ENCODE measurements around the gene SPATA21.
"Not testable (repeated sequence)": the region's sequence is repeated elsewhere in the genome, so short reads cannot be mapped to it uniquely, and the experiment has no call there.

SPATA21 gene

GRCh38 chr1:16385659-16386453 lies 51.4 kb downstream of the SPATA21 start:
- no peak for DNase-seq

DNA sequence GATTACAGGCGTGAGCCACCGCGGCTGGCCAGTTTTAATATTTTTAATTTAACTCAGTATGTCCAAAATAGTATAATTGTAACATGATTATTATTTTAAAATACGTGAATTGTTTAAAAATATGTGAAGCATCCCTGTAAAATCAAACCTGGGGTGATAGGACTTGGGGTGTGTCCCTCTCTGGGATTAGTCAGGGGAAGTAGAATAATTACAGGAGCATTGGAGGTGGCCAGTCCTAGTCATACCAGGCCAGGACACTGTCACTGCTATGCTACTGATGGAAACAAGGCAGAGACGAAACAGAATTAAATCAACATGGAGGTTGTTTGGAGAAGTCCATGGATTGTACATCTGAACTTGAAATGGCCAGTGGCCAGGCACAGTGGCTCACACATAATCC lies 53.3 kb downstream of the SPATA21 start:
- DNase-seq: no peak

DNA sequence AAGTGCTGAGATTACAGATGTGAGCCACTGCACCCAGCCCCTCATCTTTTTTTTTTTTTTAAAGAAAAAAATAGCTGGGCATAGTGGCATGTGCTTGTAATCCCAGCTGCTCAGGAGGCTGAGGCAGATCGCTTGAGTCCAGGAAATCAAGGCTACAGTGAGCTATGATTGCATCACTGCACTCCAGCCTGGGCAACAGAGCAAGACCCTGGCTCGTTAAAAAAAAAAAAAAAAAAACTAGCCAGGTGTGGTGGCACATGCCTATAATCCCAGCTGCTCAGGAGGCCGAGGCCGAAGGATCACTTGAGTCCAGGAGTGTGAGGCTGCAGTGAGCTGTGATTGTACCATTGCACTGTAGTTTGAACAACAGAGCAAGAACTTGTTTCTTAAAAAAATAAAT lies 56.4 kb downstream of the SPATA21 start:
- no peak for DNase-seq

GRCh38 chr1:16378443-16378842 lies 58.8 kb downstream of the SPATA21 start:
- DNase-seq: no peak

DNA sequence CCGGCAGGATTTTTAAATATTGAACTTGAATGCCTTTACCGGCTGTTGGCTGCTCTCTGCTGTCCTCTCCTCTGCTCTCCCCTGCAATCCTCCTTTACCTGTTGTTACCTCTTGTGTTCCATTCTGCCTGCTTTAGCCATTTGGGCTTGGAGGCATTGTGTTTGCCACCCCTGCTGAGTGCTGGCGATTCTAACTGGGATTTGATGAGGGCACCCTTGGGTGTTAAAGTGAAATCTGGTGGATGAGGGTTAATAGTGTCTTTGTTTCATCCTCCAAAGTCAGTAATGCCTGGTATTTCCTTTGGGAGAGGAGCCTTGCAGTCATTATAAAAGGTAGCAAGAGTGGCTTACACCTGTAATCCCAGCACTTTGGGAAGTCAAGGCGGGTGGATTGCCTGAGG lies 60.3 kb downstream of the SPATA21 start:
- no peak for DNase-seq

DNA sequence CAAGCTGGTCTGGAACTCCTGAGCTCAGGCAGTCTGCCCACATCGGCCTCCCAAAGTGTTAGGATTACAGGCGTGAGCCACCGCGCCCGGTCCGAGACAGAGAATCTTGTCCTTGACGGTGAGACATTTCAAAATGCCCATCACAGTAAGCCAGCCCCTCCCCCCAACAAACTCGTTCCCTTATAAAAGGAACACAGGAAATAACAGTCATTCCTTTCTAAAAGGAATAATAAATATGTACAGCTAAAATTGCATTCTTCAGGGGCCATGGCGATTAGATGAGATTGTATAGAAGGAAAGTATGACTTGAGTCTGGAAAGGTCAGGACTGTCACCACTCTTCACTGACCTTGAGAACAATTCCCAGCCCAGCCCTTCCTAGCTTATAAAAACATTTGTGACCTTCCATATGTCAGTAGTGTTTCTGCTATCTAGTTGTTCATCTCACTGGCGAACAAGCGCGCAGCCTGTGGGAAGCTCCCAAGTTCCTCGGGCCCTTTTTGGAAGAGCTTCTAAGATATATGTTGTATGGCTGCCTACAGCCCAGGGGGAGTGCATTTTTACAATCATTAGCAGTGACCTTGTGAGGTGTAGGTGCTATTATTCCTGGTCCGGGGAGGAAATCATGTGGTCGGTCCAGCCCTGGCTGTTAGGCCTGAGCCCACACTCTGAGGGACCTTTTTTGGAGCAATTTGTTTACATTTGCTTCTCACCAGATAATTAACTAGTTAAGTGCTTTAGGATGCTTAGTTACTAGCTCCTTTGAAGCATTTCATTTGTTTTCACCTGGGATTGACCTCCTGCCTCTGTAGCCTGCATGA lies 61.5 kb downstream of the SPATA21 start:
- DNase-seq: no peak

GRCh38 chr1:16374266-16374665 lies 63.0 kb downstream of the SPATA21 start:
- peak in 18 of 51 donors; percentile 4 to 50 (median 17) for DNase-seq

GRCh38 chr1:16372535-16373285 lies 64.5 kb downstream of the SPATA21 start:
- no peak for DNase-seq

GRCh38 chr1:16371725-16372124 lies 65.5 kb downstream of the SPATA21 start:
- DNase-seq: no peak

- no peak for DNase-seq
Observed at GRCh38 chr1:16369821-16370220, 67.4 kb downstream of the SPATA21 start.

DNA sequence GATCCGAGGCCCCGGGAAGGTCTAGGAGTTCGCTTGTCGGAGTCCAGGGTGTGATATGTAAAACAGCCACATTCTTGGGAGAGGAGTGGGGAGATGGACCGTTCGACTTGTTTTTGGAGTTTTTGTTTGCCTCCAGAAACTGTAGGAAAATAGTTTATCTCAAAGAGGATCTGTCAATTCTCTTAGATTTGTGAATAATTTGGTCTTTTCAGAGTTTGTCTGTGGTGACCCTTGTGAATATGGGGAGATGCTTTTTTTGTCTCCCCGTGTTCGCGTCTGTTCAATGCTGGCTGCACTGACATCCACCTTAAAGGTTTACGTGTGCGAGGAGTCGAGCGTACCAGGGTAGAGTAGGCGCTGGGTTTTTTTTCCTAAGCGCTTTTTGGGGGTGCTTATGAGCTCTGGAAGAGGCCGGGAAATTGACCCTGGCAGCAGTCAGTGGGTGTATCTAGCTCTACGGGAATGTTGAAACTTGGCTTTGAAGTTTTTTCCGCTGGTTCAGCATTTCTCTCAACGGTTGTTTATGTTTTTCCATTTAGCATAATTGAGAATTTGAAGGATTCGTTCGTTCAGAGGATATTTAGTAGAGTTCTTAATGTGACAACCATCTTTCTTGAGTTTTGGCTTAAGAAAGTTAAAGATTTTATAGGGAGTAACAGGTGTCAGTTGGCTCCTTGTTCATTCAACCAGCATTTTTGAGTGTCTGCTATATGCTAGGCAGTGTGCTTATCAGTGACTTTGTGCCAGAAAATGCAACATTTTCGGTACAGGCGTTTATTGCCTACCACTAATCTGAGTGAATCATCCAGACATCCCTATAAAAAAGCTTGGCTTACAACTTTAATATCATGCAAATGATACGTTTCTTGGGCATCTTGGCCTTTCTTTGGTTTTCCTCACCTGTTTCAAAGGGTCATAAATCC lies 69.0 kb downstream of the SPATA21 start:
- DNase-seq: no peak

- peak in 49 of 51 donors; percentile 70 to 98 (median 90) for DNase-seq
Observed at GRCh38 chr1:16367258-16367967, 69.8 kb downstream of the SPATA21 start.

DNA sequence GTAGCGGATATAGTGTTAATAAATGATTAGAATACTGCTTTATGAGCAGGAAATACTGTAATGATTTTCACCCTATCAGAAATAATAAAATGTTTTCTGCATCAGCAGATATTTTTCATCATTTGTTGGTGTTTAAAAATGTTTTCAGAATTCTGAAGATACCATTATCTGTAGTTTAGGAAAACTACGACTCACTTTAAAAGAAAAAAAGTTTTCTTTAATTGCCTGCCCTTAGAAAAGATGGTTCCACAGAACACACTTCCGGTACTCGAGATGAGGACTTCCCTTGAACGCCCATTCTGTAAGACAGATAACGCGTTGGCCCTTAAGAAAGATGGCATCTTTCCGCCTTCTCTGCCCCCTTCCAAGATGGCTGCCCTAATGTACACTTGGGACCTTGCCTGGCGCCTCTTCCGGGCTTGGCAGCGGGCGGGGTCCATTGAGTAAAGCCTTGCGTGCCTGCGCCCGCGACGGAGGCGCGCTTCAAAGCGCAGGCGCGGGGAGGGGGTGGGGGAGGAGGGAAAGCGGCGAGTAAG lies 70.4 kb downstream of the SPATA21 start, which contains the start of gene SZRD1:
Gene SZRD1, plus strand, starts transcription at position 521 of the 536 bp plus-strand sequence. CDS start 16 bp downstream, outside the sequence.
- DNase-seq: peak in 46 of 51 donors; percentile 77 to 98 (median 96)

- DNase-seq: not testable (repeated sequence)
Observed at GRCh38 chr1:16365146-16365498, 72.1 kb downstream of the SPATA21 start.

DNA sequence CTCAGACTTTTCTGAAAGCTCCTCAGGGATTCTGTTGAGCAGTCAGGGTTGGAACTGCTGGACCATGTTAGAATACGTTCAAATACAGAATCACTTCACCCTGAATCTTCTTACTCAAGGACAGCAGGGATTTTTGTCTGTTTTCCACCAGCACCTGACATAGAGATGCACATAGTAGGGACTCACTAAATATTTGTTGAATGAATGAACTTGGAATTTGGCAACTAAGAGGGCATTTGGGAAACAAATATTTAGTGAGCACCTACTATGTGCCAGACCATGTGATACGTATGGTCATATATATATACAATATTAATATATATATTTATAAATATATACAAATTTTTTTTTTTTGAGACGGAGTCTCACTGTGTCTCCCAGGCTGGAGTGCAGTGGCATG lies 80.4 kb downstream of the SPATA21 start:
- no peak for DNase-seq

GRCh38 chr1:16354619-16355018 lies 82.6 kb downstream of the SPATA21 start:
- no peak for DNase-seq

DNA sequence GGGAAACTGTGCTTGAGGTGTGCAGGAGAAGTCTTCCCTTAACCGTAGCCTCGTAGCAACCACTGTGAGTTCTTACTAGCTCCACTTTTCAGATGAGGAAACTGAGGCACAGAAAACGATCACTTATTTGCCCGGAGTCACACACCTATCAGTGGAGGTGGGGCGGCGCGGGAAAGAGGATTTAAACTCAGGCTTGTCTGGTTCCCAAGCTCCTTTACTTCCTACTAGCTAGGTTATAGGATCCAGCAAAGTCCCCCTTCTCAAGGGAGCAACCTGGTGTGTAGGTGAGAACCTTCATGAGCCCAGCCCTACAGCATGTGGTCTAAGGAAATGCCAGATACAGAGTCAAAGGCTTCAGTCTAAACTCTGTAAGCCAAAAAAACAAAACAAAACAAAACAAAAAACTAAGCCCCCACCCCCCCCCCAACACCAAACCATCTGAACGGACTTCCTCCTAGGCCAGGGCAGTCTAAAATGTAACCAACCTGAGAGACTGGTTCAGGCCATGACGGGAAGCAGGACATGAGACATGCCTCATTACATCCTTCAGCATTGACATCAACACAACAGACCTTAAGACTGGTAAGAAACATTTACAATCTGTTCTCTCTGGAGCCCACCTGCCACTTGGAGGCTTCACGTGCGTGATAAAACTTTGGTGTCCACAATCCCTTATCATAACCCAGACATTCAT lies 84.2 kb downstream of the SPATA21 start:
- peak in 4 of 51 donors; percentile 20 to 43 (median 31) for DNase-seq

DNA sequence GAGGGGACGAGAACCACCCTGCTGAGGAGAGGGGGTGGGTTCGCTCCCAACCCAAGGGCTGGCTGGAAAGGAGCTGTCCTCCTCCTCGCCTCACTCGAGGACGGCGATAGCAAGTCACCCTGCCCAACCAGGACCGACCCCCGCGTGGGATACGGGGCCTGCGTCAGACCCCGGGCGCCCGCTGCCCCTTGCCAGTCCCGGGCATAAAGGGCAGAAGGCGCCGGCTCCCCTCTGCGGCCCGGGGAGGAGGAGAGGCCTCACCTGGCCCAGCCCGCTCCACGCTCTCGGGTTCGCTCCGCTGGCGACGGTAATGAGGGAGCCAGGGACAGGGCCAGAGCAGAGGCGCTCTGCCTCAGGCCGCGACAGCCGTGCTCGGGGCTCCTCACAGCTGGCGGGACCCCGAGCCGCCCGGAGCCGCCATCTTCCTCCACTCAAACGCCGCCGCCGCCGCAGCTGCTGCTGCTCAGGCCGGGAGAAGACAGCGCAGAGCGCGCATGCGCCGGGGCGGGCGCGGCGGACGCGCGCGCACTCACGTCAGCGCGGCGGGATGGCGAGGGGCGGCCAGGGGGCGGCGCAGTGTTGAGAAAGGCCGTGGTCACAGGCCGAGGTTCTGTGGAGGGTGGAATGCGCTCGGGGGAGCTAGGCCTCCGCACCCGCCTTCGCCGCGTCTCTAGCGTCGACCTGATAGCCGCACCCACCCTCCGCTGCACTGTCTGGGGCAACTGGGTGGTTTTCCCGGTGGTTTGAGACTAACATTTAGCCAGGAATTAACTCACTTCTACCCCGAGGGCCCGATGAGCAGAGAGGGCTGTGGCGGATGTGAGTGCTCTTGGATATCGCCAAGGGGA lies 85.0 kb downstream of the SPATA21 start, which contains the start of gene FBXO42:
Gene FBXO42, minus strand, starts transcription at position 487 of the 848 bp plus-strand sequence. CDS start 37,062 bp downstream, outside the sequence.
- peak; percentile 48 to 93 (median 82) for DNase-seq

All from hypothalamus (tissue), 51 donors.